Skin epidermis (tissue), 12 donors: ENCODE measurements around the gene FBLIM1.
A peak's percentile ranks its signal among the peaks of the same experiment; 100 is the strongest.
"Not testable (repeated sequence)": the region's sequence is repeated elsewhere in the genome, so short reads cannot be mapped to it uniquely, and the experiment has no call there.

Source experiments
- H3K27ac ChIP-seq, 21 experiments: fragments of 200-600 bp; sonication (generic) in 11 of 21; one replicate each; pipeline ENCODE4 v1.5.0; 2020; ENCODE audit warnings: mild to moderate bottlenecking in 3 of 21, inconsistent platforms in 2 of 21, moderate library complexity in 2 of 21
- H3K4me3 ChIP-seq, 7 experiments: fragments of 200-600 bp; sonication (generic) in 2 of 7; one replicate each; pipeline ENCODE4 v1.5.0; 2020; ENCODE audit warnings: inconsistent platforms in 2 of 7, mild to moderate bottlenecking in 2 of 7, moderate library complexity in 1 of 7

Gene FBLIM1

GRCh38 chr1:15799928-15800835 lies 41.6 kb downstream of the FBLIM1 start:
- no peak overlapping the region for H3K4me3 ChIP-seq
- H3K27ac ChIP-seq, result peak overlapping the region in 17 of 21 experiments; percentile 31 to 80 (median 64)

- H3K27ac ChIP-seq, result no peak overlapping the region
- no peak overlapping the region for H3K4me3 ChIP-seq
Observed at GRCh38 chr1:15802234-15802965, 43.8 kb downstream of the FBLIM1 start.

GRCh38 chr1:15803380-15803779 lies 44.8 kb downstream of the FBLIM1 start:
- Histone ChIP-seq H3K4me3 (no peak overlapping the region), H3K27ac (no peak overlapping the region)

DNA sequence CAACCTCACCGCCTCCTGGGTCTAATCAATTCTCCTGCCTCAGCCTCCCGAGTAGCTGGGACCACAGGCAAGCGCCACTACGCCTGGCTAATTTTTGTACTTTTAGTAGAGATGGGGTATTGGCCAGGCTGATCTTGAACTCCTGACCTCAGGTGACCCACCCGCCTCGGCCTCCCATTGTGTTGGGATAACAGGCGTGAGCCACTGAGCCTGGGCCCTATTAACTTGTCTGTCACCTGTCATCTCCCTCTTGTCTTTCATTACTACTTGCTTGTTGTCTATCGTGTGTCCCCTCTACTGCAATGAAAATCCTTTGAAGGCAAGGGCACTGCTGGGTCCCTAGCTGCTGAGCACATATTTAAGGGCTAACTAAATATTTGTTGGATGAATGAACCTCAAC lies 45.5 kb downstream of the FBLIM1 start:
- H3K27ac ChIP-seq, result no peak overlapping the region
- H3K4me3 ChIP-seq, result no peak overlapping the region

DNA sequence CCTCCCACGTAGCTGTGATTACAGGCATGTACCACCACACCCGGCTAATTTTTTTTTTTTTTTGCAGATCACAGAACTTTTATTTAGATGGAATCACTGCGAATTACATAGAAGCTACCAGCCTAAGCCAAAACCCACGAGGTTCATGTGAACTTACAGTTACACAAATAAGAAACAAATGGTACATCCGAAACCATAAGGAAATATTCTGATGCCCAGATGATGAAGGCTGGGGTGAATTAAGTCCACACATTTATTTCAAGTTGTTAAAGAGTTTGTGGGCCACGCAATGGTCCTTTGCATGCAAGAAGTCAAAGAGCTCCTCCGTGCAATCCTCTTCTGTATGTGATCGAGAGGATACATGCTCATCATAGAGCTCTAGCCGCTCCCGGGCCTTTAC lies 48.5 kb downstream of the FBLIM1 start:
- H3K4me3 ChIP-seq, result no peak overlapping the region

GRCh38 chr1:15807549-15807948 lies 49.0 kb downstream of the FBLIM1 start, which contains the start of gene UQCRHL:
Gene UQCRHL, minus strand, starts transcription at chr1:15807649. Its CDS starts 0 bp downstream, at chr1:15807649.
- H3K27ac ChIP-seq, H3K4me3 ChIP-seq: not testable (repeated sequence)

More for the DNA sequence above, 48.5 kb downstream of the FBLIM1 start:
- H3K27ac ChIP-seq, result no peak overlapping the region

DNA sequence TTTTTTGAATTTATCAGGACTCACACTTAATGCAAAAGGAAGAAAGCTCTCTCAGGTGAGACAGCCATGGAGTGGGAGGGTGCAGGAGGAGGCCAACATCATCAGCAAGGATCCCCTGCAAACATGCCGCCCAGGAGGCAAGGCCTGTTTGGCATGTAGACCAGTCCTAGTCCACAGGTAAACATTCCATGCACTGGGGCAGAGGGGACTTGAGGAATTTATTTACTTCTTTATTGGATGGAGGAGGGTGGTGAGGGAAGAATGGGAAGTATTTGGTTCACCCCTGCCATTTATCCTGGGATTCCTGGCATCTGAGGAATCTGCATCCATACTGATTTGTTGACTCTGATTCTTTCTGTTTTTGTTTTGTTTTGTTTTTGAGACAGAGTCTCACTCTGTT lies 50.4 kb downstream of the FBLIM1 start:
- Histone ChIP-seq H3K4me3 (no peak overlapping the region), H3K27ac (no peak overlapping the region)

GRCh38 chr1:15810073-15810472 lies 51.5 kb downstream of the FBLIM1 start:
- Histone ChIP-seq H3K4me3 (no peak overlapping the region), H3K27ac (peak overlapping the region in 1 of 21 experiments; percentile 12)

GRCh38 chr1:15816674-15817073 lies 58.1 kb downstream of the FBLIM1 start:
- H3K27ac ChIP-seq, result peak overlapping the region in 4 of 21 experiments; percentile 3 to 58 (median 49)

GRCh38 chr1:15820478-15820877 lies 61.9 kb downstream of the FBLIM1 start:
- Histone ChIP-seq H3K4me3 (no peak overlapping the region), H3K27ac (no peak overlapping the region)

More at GRCh38 chr1:15816674-15817073, 58.1 kb downstream of the FBLIM1 start:
- no peak overlapping the region for H3K4me3 ChIP-seq

- Histone ChIP-seq H3K27ac (peak overlapping the region in 6 of 21 experiments; percentile 10 to 57 (median 30)), H3K4me3 (no peak overlapping the region)
Observed at GRCh38 chr1:15825800-15826199, 67.2 kb downstream of the FBLIM1 start.

DNA sequence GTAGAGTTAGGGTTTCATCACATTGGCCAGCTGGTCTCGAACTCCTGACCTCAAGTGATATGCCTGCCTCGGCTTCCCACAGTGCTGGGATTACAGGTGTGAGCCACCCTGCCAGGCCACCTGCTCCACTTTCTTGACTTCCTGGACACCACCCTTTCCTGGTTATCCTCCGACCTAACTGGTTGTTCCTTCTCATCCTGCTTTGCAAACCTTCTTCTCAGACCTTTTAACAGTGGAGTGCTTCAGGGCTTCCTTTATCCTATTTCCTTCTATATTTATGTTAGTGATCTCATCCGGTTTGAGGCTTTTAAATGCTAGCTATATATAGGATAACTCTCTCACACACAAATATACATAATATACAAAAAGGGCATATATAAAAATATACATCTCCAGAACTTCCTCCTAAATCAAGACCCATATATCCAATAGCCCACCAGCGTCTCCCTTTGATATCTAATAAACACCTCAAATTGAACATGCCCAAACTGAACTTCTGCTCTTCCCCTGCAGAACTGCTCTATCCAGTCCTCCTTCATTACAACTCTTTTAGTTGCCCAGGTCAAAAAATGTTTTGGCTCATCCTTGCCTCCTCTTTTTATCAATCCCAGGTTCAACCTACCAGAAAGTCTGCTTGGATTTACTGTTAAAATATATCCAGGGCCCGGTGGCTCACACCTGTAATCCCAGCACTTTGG lies 68.4 kb downstream of the FBLIM1 start:
- Histone ChIP-seq H3K27ac (no peak overlapping the region), H3K4me3 (no peak overlapping the region)

DNA sequence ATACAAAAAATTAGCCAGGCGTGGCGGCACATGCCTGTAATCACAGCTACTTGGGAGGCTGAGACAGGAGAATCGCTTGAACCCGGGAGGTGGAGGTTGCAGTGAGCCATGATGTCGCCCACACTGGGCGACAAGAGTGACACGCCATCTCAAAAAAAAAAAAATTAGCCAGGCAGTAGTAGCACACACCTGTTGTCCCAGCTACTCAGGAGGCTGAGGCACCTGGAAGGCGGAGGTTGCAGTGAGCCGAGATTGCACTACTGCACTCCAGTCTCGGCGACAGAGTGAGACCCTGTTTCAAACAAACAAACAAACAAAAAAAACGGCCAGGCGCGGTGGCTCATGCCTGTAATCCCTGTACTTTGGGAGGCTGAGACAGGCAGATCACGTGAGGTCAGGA lies 69.0 kb downstream of the FBLIM1 start:
- not testable (repeated sequence) for H3K27ac ChIP-seq

DNA sequence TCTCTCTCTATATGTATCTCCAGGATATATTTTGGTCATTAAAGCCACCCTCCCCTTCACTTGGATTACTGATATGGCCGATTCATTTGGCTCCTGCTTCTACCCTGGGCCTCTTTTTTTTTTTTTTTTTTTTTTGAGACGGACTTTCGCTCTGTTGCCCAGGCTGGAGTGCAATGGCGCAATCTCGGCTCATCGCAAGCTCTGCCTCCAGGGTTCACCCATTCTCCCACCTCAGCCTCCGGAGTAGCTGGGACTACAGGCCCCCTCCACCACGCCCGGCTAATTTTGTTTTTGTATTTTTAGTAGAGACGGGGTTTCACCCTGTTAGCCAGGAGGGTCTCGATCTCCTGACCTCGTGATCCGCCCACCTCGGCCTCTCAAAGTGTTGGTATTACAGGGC lies 70.3 kb downstream of the FBLIM1 start:
- not testable (repeated sequence) for H3K27ac ChIP-seq, H3K4me3 ChIP-seq

More for the DNA sequence above, 69.0 kb downstream of the FBLIM1 start:
- not testable (repeated sequence) for H3K4me3 ChIP-seq

GRCh38 chr1:15830258-15830657 lies 71.7 kb downstream of the FBLIM1 start:
- Histone ChIP-seq H3K27ac (peak overlapping the region in 7 of 21 experiments; percentile 23 to 60 (median 33)), H3K4me3 (no peak overlapping the region)

DNA sequence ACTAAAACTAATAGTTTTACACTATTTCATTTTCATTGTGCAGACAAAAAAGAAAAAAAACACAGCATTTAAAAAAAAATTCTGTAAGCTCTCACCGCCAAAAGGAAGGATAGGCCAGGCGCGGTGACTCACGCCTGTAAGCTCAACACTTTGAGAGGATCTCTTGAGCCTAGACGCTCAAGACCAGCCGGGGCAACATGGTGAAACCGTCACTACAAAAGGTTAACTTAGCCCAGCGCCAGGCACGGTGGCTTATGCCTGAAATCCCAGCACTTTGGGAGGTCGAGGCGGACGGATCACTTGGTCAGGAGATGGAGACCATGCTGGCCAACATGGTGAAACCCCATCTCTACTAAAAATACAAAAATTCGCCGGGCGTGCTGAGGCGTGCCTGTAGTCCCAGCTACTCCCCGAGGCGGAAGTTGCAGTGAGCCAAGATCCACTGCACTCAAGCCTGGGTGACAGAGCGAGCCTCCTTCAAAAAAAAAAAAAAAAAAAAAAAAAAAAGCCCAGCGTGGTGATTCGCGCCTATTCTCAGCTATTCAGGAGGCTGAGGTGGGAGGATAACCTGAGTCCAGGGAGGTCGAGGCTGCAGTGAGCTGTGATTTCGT lies 74.6 kb downstream of the FBLIM1 start:
- Histone ChIP-seq H3K27ac (peak overlapping the region in 20 of 21 experiments; percentile 54 to 100 (median 98)), H3K4me3 (peak overlapping the region; percentile 51 to 81 (median 66))

- Histone ChIP-seq H3K4me3 (peak overlapping the region; percentile 51 to 81 (median 66)), H3K27ac (peak overlapping the region in 20 of 21 experiments; percentile 86 to 100 (median 99))
Observed at GRCh38 chr1:15833842-15834405, 75.3 kb downstream of the FBLIM1 start.

GRCh38 chr1:15834406-15835204 lies 76.0 kb downstream of the FBLIM1 start:
- peak overlapping the region; percentile 51 to 81 (median 66) for H3K4me3 ChIP-seq
- H3K27ac ChIP-seq, result peak overlapping the region; percentile 86 to 100 (median 99)
